ENCODE measurements around the gene NXPH4.

NXPH4 gene

GRCh38 chr12:57244312-57244696 is 27.7 kb downstream of the NXPH4 start:
- no peak overlapping the region for H3K4me3 ChIP-seq
- H3K27me3 ChIP-seq, result peaks cover 7 to 60% of the 10 kb centered on the region in 2 donors
- intact Hi-C loops (cut with DNase I; ENCODE audit: low total_unique reads), result no loop called here
- H3K36me3 ChIP-seq, result no peaks in the 10 kb centered on the region
- no peak for TF ChIP-seq CTCF (IDR thresholded peaks at IDR 0.05)
- H3K9me3 ChIP-seq, result no peaks in the 10 kb centered on the region
- H3K4me1 ChIP-seq, result peaks cover 6 to 48% (median 42%) of the 10 kb centered on the region in 4 donors
- DNase-seq, result peak in 1 of 2 donors; percentile 54
- H3K27ac ChIP-seq, result no peak overlapping the region

DNA sequence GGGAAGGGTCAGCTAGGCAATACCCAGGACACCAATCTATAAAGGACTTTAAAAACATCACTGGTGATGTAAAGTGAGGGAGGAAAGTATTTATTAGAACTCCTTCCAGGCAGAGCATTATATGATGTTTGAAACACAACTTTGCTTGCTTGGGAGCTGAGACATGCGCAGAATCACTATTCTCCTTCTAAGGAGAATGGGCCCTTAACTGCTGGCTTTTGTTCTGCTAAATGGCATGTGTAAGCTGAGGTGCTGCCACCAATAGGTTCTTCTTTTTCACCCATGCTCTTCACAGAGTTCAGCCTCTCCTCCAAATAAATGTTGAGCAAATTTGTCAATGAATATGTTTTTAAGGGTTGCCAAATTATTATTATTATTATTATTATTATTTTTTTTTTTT is 30.4 kb downstream of the NXPH4 start:
- intact Hi-C loops (cut with DNase I; ENCODE audit: low total_unique reads), result no loop called here

DNA sequence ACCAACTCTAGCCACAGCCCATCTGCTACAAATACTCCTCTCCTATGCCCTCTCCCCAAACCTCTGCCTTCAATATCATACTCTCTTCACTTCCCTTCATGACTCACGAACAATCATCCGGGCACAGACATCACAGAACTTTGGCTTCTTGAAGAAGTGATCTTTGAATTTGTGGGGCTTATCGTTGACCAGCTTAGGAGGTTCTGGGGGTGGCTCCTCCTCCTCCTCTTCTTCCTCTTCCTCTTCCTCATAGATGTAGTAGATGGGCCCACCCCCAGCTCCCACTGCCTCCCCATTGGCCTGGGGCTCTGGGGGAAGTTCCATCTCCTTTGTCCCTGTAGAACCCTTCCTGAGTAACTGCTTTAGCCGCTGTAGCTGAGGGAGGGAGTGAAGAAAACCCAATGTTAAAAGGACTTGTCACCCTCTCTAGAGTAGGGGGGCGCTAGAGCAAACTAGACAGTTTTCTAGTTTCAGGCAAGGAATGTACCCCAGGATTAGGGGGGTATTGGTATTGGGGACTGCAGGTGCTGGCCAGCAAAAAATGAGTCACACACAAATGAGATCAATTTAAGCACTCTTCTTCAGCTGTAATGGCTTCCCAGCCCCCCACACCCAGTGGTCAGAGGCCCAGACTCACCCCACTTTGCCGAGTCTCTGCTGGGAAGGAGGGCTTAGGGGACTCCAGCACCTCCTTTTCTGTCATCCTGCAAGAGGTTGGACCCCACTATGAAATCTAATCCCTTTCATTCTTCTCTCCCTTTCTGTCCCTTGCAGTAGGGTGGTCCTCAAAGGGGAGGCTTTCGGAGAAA is 32.5 kb downstream of the NXPH4 start:
- no peak overlapping the region for H3K27ac ChIP-seq
- DNase-seq, result no peak
- TF ChIP-seq CTCF (IDR thresholded peaks at IDR 0.05), result no peak

More for the DNA sequence above, 30.4 kb downstream of the NXPH4 start:
- H3K36me3 ChIP-seq, result no peaks in the 10 kb centered on the region
- H3K4me1 ChIP-seq, result peaks cover 6 to 21% (median 17%) of the 10 kb centered on the region in 4 donors
- no peak for DNase-seq
- H3K9me3 ChIP-seq, result no peaks in the 10 kb centered on the region
- TF ChIP-seq CTCF (IDR thresholded peaks at IDR 0.05), result no peak
- no peak overlapping the region for H3K27ac ChIP-seq
- H3K4me3 ChIP-seq, result no peak overlapping the region
- peaks cover 3 to 35% of the 10 kb centered on the region in 2 donors for H3K27me3 ChIP-seq

GRCh38 chr12:57250541-57250940 is 33.9 kb downstream of the NXPH4 start:
- H3K27me3 ChIP-seq, result peaks cover 0 to 9% of the 10 kb centered on the region in 2 donors
- no peaks in the 10 kb centered on the region for H3K9me3 ChIP-seq
- H3K4me1 ChIP-seq, result no peaks in the 10 kb centered on the region
- no peak for TF ChIP-seq CTCF (IDR thresholded peaks at IDR 0.05)
- no peak overlapping the region for H3K4me3 ChIP-seq
- H3K27ac ChIP-seq, result no peak overlapping the region
- no peak for DNase-seq
- H3K36me3 ChIP-seq, result peaks cover 1 to 13% (median 11%) of the 10 kb centered on the region in 3 donors
- intact Hi-C loops (cut with DNase I; ENCODE audit: low total_unique reads), result no loop called here

More for the DNA sequence above, 32.5 kb downstream of the NXPH4 start:
- H3K27me3 ChIP-seq, result peaks cover 0 to 14% of the 10 kb centered on the region in 2 donors
- H3K36me3 ChIP-seq, result no peaks in the 10 kb centered on the region
- no peaks in the 10 kb centered on the region for H3K4me1 ChIP-seq
- intact Hi-C loops (cut with DNase I; ENCODE audit: low total_unique reads), result no loop called here
- no peak overlapping the region for H3K4me3 ChIP-seq
- no peaks in the 10 kb centered on the region for H3K9me3 ChIP-seq

GRCh38 chr12:57250956-57251355 is 34.4 kb downstream of the NXPH4 start, which contains the start of gene STAC3:
TSS of gene STAC3 (minus strand) at chr12:57251187. CDS start at chr12:57249636, 1,551 bp downstream.
- no peak within 1 kb of the TSS for H3K4me3 ChIP-seq
- H3K27me3 ChIP-seq, result peaks cover 0 to 9% of the 10 kb centered on the region in 2 donors
- intact Hi-C loops (cut with DNase I; ENCODE audit: low total_unique reads), result no loop called here
- no peaks in the 10 kb centered on the region for H3K4me1 ChIP-seq
- no peak within 1 kb of the TSS for H3K27ac ChIP-seq
- TF ChIP-seq CTCF (IDR thresholded peaks at IDR 0.05), result no peak
- H3K36me3 ChIP-seq, result peaks cover 5 to 17% (median 15%) of the 10 kb centered on the region in 3 donors
- no peaks in the 10 kb centered on the region for H3K9me3 ChIP-seq
- DNase-seq, result no peak
